ENCODE data around the gene OSGIN1. TPM values are rescaled to one million over a fixed set of nuclear protein-coding genes. Genes with fewer than 3 reads are reported as not detected.

The OSGIN1 gene
- total RNA-seq, 2 donors from 2014 or later, result 4.4 to 9.4 TPM

- TF ChIP-seq CTCF (IDR thresholded peaks at IDR 0.05), result no peak
- no peak for TF ChIP-seq POLR2A (IDR thresholded peaks at IDR 0.05)
- TF ChIP-seq POLR2AphosphoS5 (IDR thresholded peaks at IDR 0.05), result no peak
- no peaks in the 10 kb centered on the region for H3K36me3 ChIP-seq
- no peak overlapping the region for H3K27ac ChIP-seq
- H3K4me1 ChIP-seq (replicated peaks), result no peaks in the 10 kb centered on the region
- no peak for DNase-seq (ENCODE audit: low spot score)
- intact Hi-C loops (cut with DNase I), result no loop called here
- H3K27me3 ChIP-seq (replicated peaks; ENCODE audit: insufficient read depth), result no peaks in the 10 kb centered on the region
- no peaks in the 10 kb centered on the region for H3K9me3 ChIP-seq
- WGBS, result 78% methylated on average over 30 of the region's 30 CpGs
- H3K4me3 ChIP-seq, result no peak overlapping the region
Measured at GRCh38 chr16:83935005-83935857, 17.8 kb upstream of the OSGIN1 start.

- Histone ChIP-seq H3K9me3 (no peaks in the 10 kb centered on the region), H3K27ac (no peak overlapping the region), H3K27me3 (replicated peaks; ENCODE audit: insufficient read depth) (no peaks in the 10 kb centered on the region), H3K36me3 (no peaks in the 10 kb centered on the region), H3K4me3 (no peak overlapping the region), H3K4me1 (replicated peaks) (no peaks in the 10 kb centered on the region)
- intact Hi-C loops (cut with DNase I), result no loop called here
- TF ChIP-seq POLR2A (IDR thresholded peaks at IDR 0.05), result no peak
- TF ChIP-seq POLR2AphosphoS5 (IDR thresholded peaks at IDR 0.05), result no peak
- no peak for TF ChIP-seq CTCF (IDR thresholded peaks at IDR 0.05)
- WGBS, result 68% methylated on average over 10 of the region's 10 CpGs
- DNase-seq (ENCODE audit: low spot score), result no peak
Measured at GRCh38 chr16:83935858-83936255, 17.2 kb upstream of the OSGIN1 start.

GRCh38 chr16:83936581-83937165 lies 16.4 kb upstream of the OSGIN1 start:
- H3K27ac ChIP-seq, result no peak overlapping the region
- no peak for DNase-seq (ENCODE audit: low spot score)
- H3K9me3 ChIP-seq, result no peaks in the 10 kb centered on the region
- intact Hi-C loops (cut with DNase I), result no loop called here
- WGBS, result 88% methylated on average over 19 of the region's 19 CpGs
- TF ChIP-seq CTCF (IDR thresholded peaks at IDR 0.05), result no peak
- no peak for TF ChIP-seq POLR2A (IDR thresholded peaks at IDR 0.05)
- TF ChIP-seq POLR2AphosphoS5 (IDR thresholded peaks at IDR 0.05), result no peak
- no peak overlapping the region for H3K4me3 ChIP-seq
- H3K4me1 ChIP-seq (replicated peaks), result no peaks in the 10 kb centered on the region
- H3K27me3 ChIP-seq (replicated peaks; ENCODE audit: insufficient read depth), result no peaks in the 10 kb centered on the region
- no peaks in the 10 kb centered on the region for H3K36me3 ChIP-seq

- no peak for TF ChIP-seq POLR2AphosphoS5 (IDR thresholded peaks at IDR 0.05)
- TF ChIP-seq POLR2A (IDR thresholded peaks at IDR 0.05), result no peak
- no peak for TF ChIP-seq CTCF (IDR thresholded peaks at IDR 0.05)
- no peak overlapping the region for H3K4me3 ChIP-seq
- no peaks in the 10 kb centered on the region for H3K4me1 ChIP-seq (replicated peaks)
- no peaks in the 10 kb centered on the region for H3K9me3 ChIP-seq
- no peak overlapping the region for H3K27ac ChIP-seq
- no peaks in the 10 kb centered on the region for H3K36me3 ChIP-seq
- intact Hi-C loops (cut with DNase I), result no loop called here
- H3K27me3 ChIP-seq (replicated peaks; ENCODE audit: insufficient read depth), result no peaks in the 10 kb centered on the region
- WGBS, result 98% methylated on average over 2 of the region's 2 CpGs
- DNase-seq (ENCODE audit: low spot score), result no peak
Measured at GRCh38 chr16:83937267-83937666, 15.8 kb upstream of the OSGIN1 start.

All from prostate gland (tissue), 2 donors.